Midbrain (tissue), 1 donor: ENCODE data around the gene GRB10.
A peak's percentile ranks its signal among the peaks of the same experiment; 100 is the strongest.

Experiments used
- DNase-seq: peaks from one replicate; lab custom pipeline; 2025; lab: John Stamatoyannopoulos, UW

Gene GRB10

GRCh38 chr7:50690541-50691011, 92.1 kb downstream of the GRB10 start:
- DNase-seq: peak; percentile 42

DNA sequence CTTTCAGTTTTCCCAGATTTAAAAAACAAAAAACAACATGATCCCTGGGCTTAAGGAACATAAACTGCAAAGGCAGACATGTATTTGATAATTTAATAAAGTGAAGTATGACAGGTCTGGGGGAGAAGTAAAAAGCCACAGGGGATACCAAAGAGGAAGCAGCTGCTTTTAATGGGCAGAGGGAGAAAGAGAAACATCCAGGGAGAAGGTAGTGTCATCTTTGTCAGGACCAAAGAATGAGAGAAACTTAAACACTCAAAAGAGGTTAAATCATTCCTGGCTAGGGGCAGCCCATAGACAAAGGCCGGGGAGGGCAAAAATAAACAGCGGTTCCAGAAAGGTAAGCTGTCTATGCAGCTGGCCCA, 94.5 kb downstream of the GRB10 start:
- DNase-seq: no peak

DNA sequence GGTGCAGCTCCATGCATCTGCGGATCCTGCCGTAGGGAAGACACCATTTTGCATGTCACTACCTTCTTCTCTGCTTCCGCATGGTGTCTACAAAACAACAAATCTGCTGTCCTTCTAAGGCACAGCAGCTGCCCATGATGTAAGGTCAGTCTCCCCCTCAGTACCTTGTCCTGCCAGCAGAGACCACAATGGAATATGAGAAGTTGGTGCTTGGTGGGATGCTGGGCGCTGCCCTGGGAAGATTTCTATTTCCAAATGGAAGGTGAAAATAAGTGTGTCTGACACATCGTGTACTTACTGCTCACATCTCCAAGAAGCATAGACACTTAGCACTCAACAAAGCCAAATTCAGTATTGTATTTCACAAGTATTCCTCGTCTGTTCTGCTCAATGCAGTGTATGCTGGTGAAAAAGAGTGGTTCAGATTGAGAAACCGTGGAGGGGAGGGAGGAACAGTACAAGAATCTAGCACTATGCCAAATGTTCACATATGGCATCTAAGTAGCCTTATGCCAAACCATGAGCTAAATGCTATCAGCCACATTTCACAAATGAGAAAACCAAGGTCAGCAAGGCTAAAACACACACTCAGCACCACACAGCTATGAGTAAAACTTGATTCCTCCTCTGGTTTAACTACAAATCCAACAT, 95.0 kb downstream of the GRB10 start:
- no peak for DNase-seq

- no peak for DNase-seq
These were observed 95.6 kb downstream of the GRB10 start for GRCh38 chr7:50687096-50687495.

- DNase-seq: no peak
These were observed 97.3 kb downstream of the GRB10 start for GRCh38 chr7:50685135-50686065.

DNA sequence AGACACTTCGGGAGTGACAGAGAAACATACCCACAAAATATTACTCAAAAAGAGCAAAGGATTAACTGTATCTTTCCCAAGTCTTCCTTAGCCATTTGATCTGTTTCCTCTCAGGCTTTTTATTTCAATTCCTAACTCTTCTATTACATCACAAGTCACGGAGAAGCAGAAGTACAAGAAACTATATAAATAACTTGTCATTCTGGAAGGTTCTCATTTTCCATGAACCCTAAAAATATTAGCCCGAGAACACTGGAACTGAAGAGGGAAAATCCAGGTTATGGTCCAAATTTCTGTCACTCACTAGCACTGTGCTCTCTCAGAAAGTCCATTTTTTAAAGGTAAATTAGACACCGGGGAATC, 98.0 kb downstream of the GRB10 start:
- no peak for DNase-seq

DNA sequence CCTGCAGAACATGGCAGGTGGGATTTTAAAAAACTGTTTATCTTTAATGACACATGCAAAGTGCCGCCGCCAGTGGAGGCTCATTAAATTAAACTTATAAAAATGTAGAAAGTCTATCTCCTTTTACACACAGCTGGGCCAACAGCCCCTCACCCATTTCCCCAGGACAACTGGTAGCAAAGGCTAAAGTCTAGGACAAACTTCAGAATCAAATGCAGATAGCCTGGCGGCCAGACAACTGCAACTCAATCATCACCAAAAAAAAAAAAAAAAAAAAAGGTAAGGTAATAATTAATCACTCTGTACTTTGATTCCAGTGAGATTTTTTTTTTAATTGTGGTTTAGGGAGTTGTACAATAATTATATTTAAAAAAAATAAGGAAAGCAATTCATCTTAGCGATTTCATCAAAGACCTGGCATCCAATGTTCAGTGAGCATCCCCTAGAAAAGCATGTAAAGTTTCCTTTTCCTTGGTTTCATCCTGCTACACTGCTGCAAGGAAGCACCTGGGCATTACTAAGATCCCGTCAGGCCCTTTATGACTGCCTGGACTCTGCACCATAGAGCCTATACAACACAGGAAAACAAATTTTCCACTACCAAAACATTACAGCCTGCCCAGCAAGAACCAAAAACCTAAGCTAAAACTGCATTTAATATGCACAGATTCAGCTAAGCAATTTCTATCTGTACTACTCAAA, 98.5 kb downstream of the GRB10 start:
- no peak for DNase-seq

- no peak for DNase-seq
These were observed 100.1 kb downstream of the GRB10 start for GRCh38 chr7:50682573-50682972.

GRCh38 chr7:50682079-50682478, 100.6 kb downstream of the GRB10 start:
- no peak for DNase-seq

DNA sequence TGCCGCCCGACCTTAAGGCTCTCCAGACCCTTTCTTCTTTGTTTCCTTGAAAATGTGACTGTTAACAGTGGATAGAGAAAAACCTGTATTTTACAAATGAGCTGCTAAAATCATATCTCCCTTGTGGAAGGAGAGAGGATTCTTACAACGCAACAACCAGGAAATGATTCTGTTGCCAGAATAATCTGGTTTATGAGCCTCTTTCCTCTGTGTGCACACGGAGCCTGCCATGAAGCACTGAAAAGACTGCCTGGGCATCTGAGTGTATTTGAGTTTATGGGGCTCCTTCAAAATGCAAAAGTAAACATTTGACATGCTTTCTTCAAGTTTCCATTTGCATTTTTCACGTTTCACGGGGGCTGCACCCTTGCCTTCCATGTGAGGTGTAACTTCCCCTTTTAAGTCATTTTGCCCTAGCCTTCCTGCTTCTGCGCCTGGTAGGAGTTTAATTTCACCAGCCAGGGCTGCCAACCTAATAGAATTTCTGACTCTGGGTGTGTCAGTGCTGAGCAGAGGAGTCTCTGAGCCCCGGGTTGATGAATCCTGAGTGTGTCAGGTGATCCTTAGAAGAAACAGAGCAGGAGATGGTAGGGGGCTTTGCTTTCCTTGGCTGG, 101.2 kb downstream of the GRB10 start:
- no peak for DNase-seq

GRCh38 chr7:50679218-50680007, 103.3 kb downstream of the GRB10 start:
- DNase-seq: peak; percentile 78

- DNase-seq: no peak
These were observed 104.1 kb downstream of the GRB10 start for GRCh38 chr7:50678586-50678985.

DNA sequence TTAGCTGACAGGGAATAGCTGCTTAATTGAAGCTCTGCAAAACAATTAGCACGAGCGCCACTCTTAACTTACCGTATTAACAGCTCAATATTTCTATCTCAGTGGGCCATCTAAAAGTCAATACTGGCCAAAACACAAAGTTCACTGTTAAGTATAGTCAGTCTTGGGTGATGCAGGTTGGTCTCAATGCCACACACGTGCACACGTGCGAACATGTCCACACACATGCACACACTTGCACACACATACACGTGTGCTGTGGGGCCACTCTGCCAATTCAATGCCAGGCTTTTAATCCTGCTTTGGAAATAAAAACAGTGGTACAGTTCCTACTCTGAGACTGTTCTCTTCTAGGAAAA, 105.1 kb downstream of the GRB10 start:
- DNase-seq: no peak

GRCh38 chr7:50676740-50677637, 105.7 kb downstream of the GRB10 start:
- DNase-seq: peak; percentile 68

GRCh38 chr7:50676079-50676478, 106.6 kb downstream of the GRB10 start:
- DNase-seq: no peak

DNA sequence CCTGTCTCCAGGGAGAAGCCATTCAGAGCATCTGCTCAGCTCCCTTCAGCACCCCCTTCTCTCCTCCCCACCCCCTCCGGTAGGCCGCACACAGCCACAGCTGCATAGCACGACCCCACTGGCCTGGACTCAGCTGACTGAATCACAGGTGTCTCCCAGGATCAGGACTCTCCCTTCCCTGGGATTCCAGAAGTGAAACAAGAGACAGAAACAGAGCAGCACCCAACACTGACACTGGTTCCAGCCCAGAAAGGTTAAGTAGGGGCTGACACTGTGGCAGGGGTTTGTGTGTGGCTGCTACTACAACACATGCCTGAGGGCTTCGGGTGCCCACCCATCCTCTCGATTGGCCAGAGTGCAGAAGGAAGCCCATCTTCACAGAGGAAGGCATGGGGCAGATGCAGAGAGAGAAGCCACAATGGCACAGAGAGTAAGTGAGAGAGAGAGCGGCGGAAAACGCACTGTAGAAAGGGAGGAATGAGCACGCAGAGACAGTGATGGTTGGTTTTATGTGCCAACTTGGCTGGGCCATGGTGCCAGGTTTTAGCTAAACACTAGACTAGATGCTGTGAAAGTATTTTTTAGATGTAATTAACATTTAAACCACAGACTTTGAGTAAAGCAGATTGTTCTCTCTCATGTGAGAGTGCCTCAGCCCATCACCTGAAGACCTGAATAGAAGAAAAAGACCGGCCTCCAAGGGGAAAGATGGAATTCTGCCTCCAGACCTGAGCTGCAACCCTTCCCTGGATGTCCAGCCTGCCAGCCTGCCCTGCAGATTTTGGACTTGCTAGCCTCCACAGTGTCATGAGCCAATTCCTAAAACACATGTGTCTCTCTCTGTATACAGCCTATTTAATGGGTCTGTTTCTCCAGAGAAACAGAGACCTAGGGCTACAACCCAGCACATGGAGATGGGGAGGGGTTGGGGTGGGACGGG, 107.5 kb downstream of the GRB10 start:
- DNase-seq: no peak

GRCh38 chr7:50674299-50674698, 108.4 kb downstream of the GRB10 start:
- DNase-seq: no peak

DNA sequence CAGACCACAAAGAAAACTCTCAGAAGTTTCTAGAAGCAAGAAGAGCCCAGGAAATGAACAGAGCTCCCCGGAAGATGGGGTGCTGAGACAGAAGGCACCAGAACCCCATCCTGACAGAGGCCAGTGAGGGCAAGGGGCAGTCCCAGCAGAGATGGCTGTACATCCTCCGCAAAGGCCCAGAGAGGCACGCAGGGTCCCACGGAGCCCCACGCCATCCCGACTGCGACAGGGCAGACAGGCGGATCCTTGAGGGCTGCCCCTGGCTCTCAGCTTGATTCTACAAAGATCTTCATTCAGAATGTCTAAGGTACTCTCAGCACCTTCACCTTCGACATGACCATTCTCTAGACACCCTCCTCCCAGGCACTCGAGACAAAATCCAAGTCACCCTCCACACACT, 109.6 kb downstream of the GRB10 start:
- DNase-seq: no peak

DNA sequence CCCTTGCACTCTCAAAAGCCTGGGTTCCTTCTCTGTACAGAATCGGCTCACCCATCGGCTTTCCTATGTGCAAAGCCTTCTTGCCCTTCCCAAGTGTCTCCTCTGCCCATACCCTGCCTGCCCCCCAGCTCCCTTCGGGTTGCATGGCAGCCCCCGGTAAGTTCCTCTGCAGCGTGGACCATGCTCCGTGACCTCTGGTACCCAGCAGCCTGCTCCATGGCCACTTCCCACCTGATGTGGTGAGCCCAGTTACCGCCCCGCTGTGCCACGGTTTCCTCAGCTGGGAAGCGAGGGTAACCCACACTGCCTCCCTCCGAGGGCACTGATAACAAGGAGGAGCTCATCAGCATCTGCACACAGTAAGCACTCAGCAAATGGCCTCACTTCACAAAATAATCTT, 110.7 kb downstream of the GRB10 start:
- DNase-seq: no peak
